NCI-H524 (cell line): ENCODE results near the gene NMT1.

Experiments
- DNase-seq, 2 experiments: peaks; one replicate each; lab custom pipeline; 2025; lab: John Stamatoyannopoulos, UW

NMT1 gene

GRCh38 chr17:45135978-45136791 lies 75.1 kb downstream of the NMT1 start:
- peak; percentile 10 to 51 for DNase-seq

- no peak for DNase-seq
These were observed 75.9 kb downstream of the NMT1 start for GRCh38 chr17:45136846-45137560.

GRCh38 chr17:45137561-45138305 lies 76.6 kb downstream of the NMT1 start:
- DNase-seq = no peak

GRCh38 chr17:45138911-45139532 lies 77.9 kb downstream of the NMT1 start:
- peak; percentile 12 to 46 for DNase-seq

- DNase-seq = peak in 1 of 2 experiments; percentile 46
These were observed 78.4 kb downstream of the NMT1 start for GRCh38 chr17:45139533-45139920.

- DNase-seq = no peak
These were observed 82.1 kb downstream of the NMT1 start for GRCh38 chr17:45143094-45143670.

GRCh38 chr17:45143767-45144198 lies 82.7 kb downstream of the NMT1 start:
- DNase-seq = no peak

GRCh38 chr17:45144199-45145034 lies 83.3 kb downstream of the NMT1 start:
- no peak for DNase-seq

GRCh38 chr17:45145035-45145389 lies 83.9 kb downstream of the NMT1 start:
- no peak for DNase-seq

GRCh38 chr17:45146166-45146565 lies 85.0 kb downstream of the NMT1 start:
- DNase-seq = no peak

- no peak for DNase-seq
These were observed 85.4 kb downstream of the NMT1 start for GRCh38 chr17:45146592-45146889.

GRCh38 chr17:45146890-45147580 lies 85.9 kb downstream of the NMT1 start:
- DNase-seq = peak; percentile 81 to 88

GRCh38 chr17:45147581-45148182 lies 86.6 kb downstream of the NMT1 start:
- peak; percentile 95 to 99 for DNase-seq

GRCh38 chr17:45148183-45149036 lies 87.3 kb downstream of the NMT1 start, which contains the start of gene HEXIM1:
HEXIM1 (plus strand) TSS chr17:45148475; CDS start chr17:45149191, 716 bp downstream.
- peak; percentile 100 for DNase-seq

- DNase-seq = peak; percentile 88 to 90
These were observed 88.0 kb downstream of the NMT1 start for GRCh38 chr17:45149037-45149668.

GRCh38 chr17:45149669-45150664 lies 88.8 kb downstream of the NMT1 start:
- peak; percentile 45 to 60 for DNase-seq
